Kasumi-1 (cell line): ENCODE data around the gene KCNQ1.

ENCODE experiments used
- DNase-seq, 2 experiments: peaks; one replicate each; lab custom pipeline; 2025; lab: John Stamatoyannopoulos, UW

The KCNQ1 gene

DNA sequence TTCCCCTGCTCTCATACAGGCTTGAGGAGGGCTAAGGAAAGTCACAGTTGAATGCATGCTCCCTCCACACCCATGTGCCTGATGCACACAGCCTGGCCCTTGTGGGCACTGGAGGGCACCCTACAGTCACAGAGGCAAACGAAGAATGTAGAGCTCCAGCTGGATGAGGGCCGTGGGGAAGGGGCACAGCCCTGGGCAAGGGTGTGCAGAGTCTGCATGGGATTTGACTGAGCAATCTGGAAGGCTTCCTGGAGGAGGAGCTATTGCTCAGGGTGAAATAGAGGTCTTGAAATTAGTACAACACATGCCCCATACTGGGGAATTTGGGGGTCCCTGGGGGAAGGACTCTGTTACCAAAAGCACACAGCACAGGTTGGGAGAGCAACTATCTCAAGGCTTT is 64.0 kb downstream of the KCNQ1 start:
- no peak for DNase-seq

- no peak for DNase-seq
Observed at GRCh38 chr11:2509481-2510001, 64.7 kb downstream of the KCNQ1 start.

- DNase-seq, result no peak
Observed at GRCh38 chr11:2510626-2511402, 66.0 kb downstream of the KCNQ1 start.

GRCh38 chr11:2511421-2512369 is 66.9 kb downstream of the KCNQ1 start:
- DNase-seq, result no peak

GRCh38 chr11:2512431-2513407 is 67.9 kb downstream of the KCNQ1 start:
- no peak for DNase-seq

- no peak for DNase-seq
Observed at GRCh38 chr11:2513441-2513840, 68.6 kb downstream of the KCNQ1 start.

DNA sequence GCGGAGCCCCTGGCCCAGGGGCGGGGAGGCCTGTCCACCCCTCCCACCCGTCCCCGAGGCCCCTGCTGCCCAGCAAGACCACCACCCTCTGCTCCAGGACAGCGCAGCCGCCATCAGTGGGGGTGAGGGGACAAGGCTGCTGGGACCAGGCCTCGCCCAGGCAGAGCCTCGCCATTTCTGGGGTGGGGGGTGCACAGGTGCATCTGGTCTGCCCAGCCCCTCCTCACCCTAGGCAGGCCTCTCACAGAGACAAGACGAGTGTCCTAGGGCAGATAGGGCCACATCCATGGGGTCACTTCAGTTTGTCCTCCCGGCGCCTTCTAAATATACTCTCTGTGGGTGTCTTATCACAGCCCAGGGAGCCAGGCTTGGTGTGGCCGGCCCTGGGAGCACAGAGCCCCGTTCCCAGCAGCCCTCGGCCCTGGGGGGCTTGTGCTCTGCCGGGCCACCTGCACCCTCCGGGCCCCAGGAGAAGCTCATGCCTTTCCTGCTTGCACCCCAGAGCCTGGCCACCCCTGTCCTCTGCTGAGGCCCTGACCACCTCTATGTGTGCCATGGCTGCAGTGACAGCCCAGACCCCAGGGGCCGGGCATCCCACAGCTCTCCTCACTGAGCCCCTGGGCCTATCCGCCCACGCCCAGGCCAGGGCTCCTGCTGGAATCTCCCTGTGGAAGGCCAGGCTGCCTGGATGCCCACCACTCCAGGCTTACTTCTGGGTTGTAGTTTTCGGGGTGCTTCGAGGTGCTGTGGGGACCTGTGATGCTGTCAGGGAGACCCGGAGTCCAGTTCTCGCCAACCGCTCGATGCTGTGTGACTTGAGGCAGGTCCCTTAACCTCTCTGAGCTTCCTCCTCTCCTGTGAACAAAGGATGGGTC is 70.8 kb downstream of the KCNQ1 start:
- no peak for DNase-seq

- DNase-seq, result no peak
Observed at GRCh38 chr11:2516276-2517015, 71.6 kb downstream of the KCNQ1 start.

DNA sequence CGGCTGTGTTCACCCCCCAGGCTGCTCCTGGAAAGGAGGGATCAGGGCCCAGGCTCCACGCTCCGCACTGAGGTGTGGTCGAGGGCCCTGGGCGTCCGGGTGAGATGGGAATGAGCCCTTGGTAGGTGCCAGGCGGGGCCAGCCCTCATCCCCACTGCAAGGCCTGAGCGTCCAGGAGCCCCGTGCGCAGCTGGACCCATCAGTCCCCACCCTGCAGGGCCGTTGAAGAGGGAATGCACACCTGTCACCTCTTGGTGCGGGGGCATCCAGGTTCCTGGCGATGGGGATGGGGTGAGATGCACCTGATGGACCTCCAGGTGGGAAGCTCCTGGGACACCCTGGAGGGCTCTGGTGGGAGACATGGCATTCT is 72.2 kb downstream of the KCNQ1 start:
- DNase-seq, result no peak

DNA sequence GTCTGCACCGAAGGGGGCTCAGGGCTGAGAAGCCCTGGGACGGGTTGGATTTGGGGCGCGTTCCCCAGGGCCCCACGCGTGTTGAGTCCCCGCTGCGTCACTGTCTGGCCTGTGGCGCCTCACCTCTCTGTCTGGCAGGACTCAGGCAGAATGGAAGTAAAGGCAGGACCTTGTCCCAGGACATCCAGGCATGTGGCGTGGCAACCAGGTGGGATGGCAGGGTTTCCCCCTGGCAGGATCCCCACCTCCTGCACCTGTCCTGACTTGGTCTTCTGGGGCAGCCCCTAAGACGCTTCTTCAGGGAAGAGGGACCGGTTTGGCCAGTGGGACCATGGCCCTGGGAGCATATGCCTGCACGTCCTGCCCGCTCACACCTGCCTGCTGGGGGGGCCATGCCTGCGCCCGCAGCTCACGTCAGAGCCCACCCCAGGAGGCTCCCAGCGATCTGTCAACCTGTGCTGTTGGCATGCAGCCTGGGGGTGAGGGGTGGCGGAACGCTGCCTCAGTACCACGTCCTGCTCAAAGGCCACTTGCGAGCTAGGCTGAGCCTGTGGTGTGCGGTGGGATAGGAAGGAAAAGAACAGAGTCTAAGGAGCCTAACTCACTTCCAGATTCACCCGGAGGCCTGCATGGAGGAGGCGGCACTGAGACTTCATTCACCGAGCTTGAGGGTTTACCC is 72.7 kb downstream of the KCNQ1 start:
- DNase-seq, result no peak

- DNase-seq, result no peak
Observed at GRCh38 chr11:2518111-2518982, 73.5 kb downstream of the KCNQ1 start.

- DNase-seq, result no peak
Observed at GRCh38 chr11:2518983-2519340, 74.2 kb downstream of the KCNQ1 start.

DNA sequence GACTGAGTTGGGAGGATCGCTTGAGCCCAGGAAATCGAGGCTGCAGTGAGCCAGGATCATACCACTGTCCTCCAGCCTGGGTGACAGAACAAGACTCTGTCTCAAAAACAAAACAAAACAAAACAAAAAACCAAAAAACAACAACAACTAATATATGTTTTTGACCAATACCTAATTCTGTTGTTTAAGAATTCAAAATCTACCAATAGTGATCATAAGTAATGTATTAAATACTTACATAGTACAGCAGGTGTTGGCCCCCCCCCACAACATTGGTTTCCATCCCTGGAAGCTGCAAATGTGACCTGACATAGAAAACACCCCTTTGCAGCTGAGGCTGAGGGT is 74.7 kb downstream of the KCNQ1 start:
- no peak for DNase-seq

GRCh38 chr11:2519862-2520735 is 75.3 kb downstream of the KCNQ1 start:
- no peak for DNase-seq

- DNase-seq, result no peak
Observed at GRCh38 chr11:2520736-2521035, 75.9 kb downstream of the KCNQ1 start.

GRCh38 chr11:2521081-2521732 is 76.4 kb downstream of the KCNQ1 start:
- no peak for DNase-seq
